Keratinocyte (primary cell): Measurements from ENCODE around the gene LATS2. TPM values are rescaled to one million over a fixed set of nuclear protein-coding genes. Genes with fewer than 3 reads are reported as not detected.
"Not testable (repeated sequence)": the region's sequence is repeated elsewhere in the genome, so short reads cannot be mapped to it uniquely, and the experiment has no call there.

Experiments
- DNase-seq: peaks from one replicate; pipeline ENCODE4 v3.0.0-alpha.2; 2011; ENCODE audit warnings: low read depth, missing footprints, low spot score
- FAIRE-seq: peaks from 2 replicates; lab custom pipeline; 2011; peaks lifted over from hg19 to GRCh38; lab: Jason Lieb, UNC
- H2AFZ ChIP-seq: 2 replicates; pipeline ENCODE4 v1.6.0; 2012; ENCODE audit warnings: low read length, control low read depth, inconsistent platforms; ENCODE audit not compliant: control insufficient read depth
- H3K27ac ChIP-seq: 2 replicates; pipeline ENCODE4 v1.5.1; 2011; ENCODE audit warnings: low read length; ENCODE audit not compliant: control insufficient read depth, insufficient read depth
- H3K27me3 ChIP-seq: 3 replicates; pipeline ENCODE4 v1.6.0; 2011; ENCODE audit warnings: low read length; ENCODE audit not compliant: control insufficient read depth, insufficient read depth; ENCODE audit errors: extremely low read depth
- H3K36me3 ChIP-seq, 2 experiments: 2 replicates in 1 of 2; 3 replicates in 1 of 2; pipeline ENCODE4 v1.5.1; 2011; ENCODE audit warnings: low read length in 2 of 2, mild to moderate bottlenecking in 1 of 2; ENCODE audit not compliant: control insufficient read depth in 2 of 2, insufficient read depth in 2 of 2; ENCODE audit errors: extremely low read depth in 1 of 2
- H3K4me1 ChIP-seq: 3 replicates; pipeline ENCODE4 v1.5.1; 2011; ENCODE audit warnings: low read length; ENCODE audit not compliant: control insufficient read depth, insufficient read depth; ENCODE audit errors: extremely low read depth
- H3K4me2 ChIP-seq: 3 replicates; pipeline ENCODE4 v1.6.0; 2011; ENCODE audit warnings: low read depth, low read length; ENCODE audit not compliant: control insufficient read depth, insufficient read depth; ENCODE audit errors: extremely low read depth
- H3K4me3 ChIP-seq, 3 experiments: fragments of 200-600 bp in 1 of 3; sonication (generic) in 1 of 3; 2 replicates in 2 of 3; 3 replicates in 1 of 3; pipeline ENCODE4 v1.5.1; 2011 to 2016; ENCODE audit warnings: low read length in 3 of 3, mild to moderate bottlenecking in 3 of 3, control low read depth in 2 of 3, inconsistent platforms in 1 of 3, low read depth in 1 of 3, mixed read lengths in 1 of 3, mixed run types in 1 of 3, moderate library complexity in 1 of 3; ENCODE audit not compliant: control insufficient read depth in 2 of 3, insufficient read depth in 2 of 3; ENCODE audit errors: extremely low read depth in 1 of 3
- H3K79me2 ChIP-seq: 2 replicates; pipeline ENCODE4 v1.6.0; 2012; ENCODE audit warnings: low read length; ENCODE audit not compliant: control insufficient read depth, insufficient read depth
- H3K9ac ChIP-seq: 3 replicates; pipeline ENCODE4 v1.6.0; 2011; ENCODE audit warnings: low read length; ENCODE audit not compliant: control insufficient read depth, insufficient read depth; ENCODE audit errors: extremely low read depth
- H3K9me1 ChIP-seq: 3 replicates; pipeline ENCODE4 v1.6.0; 2011; ENCODE audit warnings: low read length; ENCODE audit not compliant: control insufficient read depth, insufficient read depth; ENCODE audit errors: extremely low read depth
- H3K9me3 ChIP-seq: 2 replicates; pipeline ENCODE4 v1.5.1; 2012; ENCODE audit warnings: low read depth, low read length; ENCODE audit not compliant: control insufficient read depth
- H4K20me1 ChIP-seq: 3 replicates; pipeline ENCODE4 v1.6.0; 2011; ENCODE audit warnings: low read length; ENCODE audit not compliant: control insufficient read depth, insufficient read depth; ENCODE audit errors: extremely low read depth
- EZH2 ChIP-seq: IDR thresholded peaks from one replicate; pipeline ENCODE4 v1.6.1; 2012; ENCODE audit warnings: inconsistent platforms, mild to moderate bottlenecking, low read length, moderate library complexity
- dilution Hi-C: fragments of 300-500 bp; cut with MboI; formaldehyde crosslinking; loops from one replicate; pipeline ENCODE4 v1.7.0; 2020; ENCODE audit warnings: low sequenced_read_pairs; ENCODE audit not compliant: extremely low pct_ligation_motif_present
- polyA plus RNA-seq, 5 experiments: library from polyadenylated mRNA; depleted of rRNA in 3 of 5; stranded (reverse) in 3 of 5; stranded (forward) in 1 of 5; unstranded in 1 of 5; fragments of >200 nt; gene quantifications; 1 replicate in 1 of 5; 2 replicates in 3 of 5; 3 replicates in 1 of 5; pipeline versions ENCODE4 v1.2.1 to v1.2.3, GENCODE V29; 2011 to 2012; ENCODE audit warnings: missing spikeins in 2 of 5, low read depth in 1 of 5, low replicate concordance in 1 of 5
- TF ChIP-seq, protein P1 (sequence below), 3 experiments: IDR thresholded peaks in 1 of 3; conservative IDR thresholded peaks in 1 of 3; optimal IDR thresholded peaks in 1 of 3; 2 replicates in 2 of 3; 3 replicates in 1 of 3; pipeline versions ENCODE3 to v1.5.1; 2011; ENCODE audit warnings: low read length in 3 of 3, mild to moderate bottlenecking in 3 of 3, moderate library complexity in 2 of 3, control low read depth in 1 of 3, inconsistent platforms in 1 of 3; ENCODE audit not compliant: insufficient read depth in 2 of 3; ENCODE audit errors: extremely low read depth in 1 of 3

LATS2 gene
- polyA plus RNA-seq, 1 donor (not counting 4 experiments of a cell fraction or from before 2014, with no cell fraction given), result 6.7 TPM

GRCh38 chr13:20957049-20957620 lies 104.3 kb downstream of the LATS2 start:
- not testable (repeated sequence) for H3K27ac ChIP-seq, H3K27me3 ChIP-seq, H3K4me1 ChIP-seq, H4K20me1 ChIP-seq, H3K4me2 ChIP-seq, H3K9ac ChIP-seq, H2AFZ ChIP-seq, H3K9me1 ChIP-seq, H3K79me2 ChIP-seq, FAIRE-seq, H3K36me3 ChIP-seq, H3K4me3 ChIP-seq, DNase-seq, H3K9me3 ChIP-seq
- dilution Hi-C loops, result loop anchor here (25.0 kb wide), 1 partner anchor 120 kb away; no protein-coding TSS in a partner anchor

- dilution Hi-C loops, result loop anchor here (25.0 kb wide), 1 partner anchor 118 kb away; no protein-coding TSS in a partner anchor
- H3K36me3 ChIP-seq, result no peaks in the 10 kb centered on the region
- H3K27ac ChIP-seq, result no peak overlapping the region
- H4K20me1 ChIP-seq, result no peaks in the 10 kb centered on the region
- no peaks in the 10 kb centered on the region for H3K4me1 ChIP-seq
- no peaks in the 10 kb centered on the region for H3K9me1 ChIP-seq
- H2AFZ ChIP-seq, result no peak overlapping the region
- no peaks in the 10 kb centered on the region for H3K9me3 ChIP-seq
- DNase-seq (no peak), FAIRE-seq (no peak)
- H3K79me2 ChIP-seq, result no peaks in the 10 kb centered on the region
- H3K27me3 ChIP-seq, result no peaks in the 10 kb centered on the region
- H3K9ac ChIP-seq, result no peak overlapping the region
- H3K4me3 ChIP-seq, result no peak overlapping the region
- no peak overlapping the region for H3K4me2 ChIP-seq
- TF ChIP-seq, protein P1, sequence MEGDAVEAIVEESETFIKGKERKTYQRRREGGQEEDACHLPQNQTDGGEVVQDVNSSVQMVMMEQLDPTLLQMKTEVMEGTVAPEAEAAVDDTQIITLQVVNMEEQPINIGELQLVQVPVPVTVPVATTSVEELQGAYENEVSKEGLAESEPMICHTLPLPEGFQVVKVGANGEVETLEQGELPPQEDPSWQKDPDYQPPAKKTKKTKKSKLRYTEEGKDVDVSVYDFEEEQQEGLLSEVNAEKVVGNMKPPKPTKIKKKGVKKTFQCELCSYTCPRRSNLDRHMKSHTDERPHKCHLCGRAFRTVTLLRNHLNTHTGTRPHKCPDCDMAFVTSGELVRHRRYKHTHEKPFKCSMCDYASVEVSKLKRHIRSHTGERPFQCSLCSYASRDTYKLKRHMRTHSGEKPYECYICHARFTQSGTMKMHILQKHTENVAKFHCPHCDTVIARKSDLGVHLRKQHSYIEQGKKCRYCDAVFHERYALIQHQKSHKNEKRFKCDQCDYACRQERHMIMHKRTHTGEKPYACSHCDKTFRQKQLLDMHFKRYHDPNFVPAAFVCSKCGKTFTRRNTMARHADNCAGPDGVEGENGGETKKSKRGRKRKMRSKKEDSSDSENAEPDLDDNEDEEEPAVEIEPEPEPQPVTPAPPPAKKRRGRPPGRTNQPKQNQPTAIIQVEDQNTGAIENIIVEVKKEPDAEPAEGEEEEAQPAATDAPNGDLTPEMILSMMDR (optimal IDR thresholded peaks at IDR 0.05 in 1 of 3, IDR thresholded peaks at IDR 0.05 in 1 of 3, conservative IDR thresholded peaks at IDR 0.05 in 1 of 3; ENCODE audit: extremely low read depth in 1 of 3, insufficient read depth in 2 of 3, low read length in 3 of 3), result no peak
- no peak for TF ChIP-seq EZH2
Measured at GRCh38 chr13:20955496-20955895, 105.9 kb downstream of the LATS2 start.
